GM23248 (cell line): ENCODE results near the gene MTUS2.

ENCODE experiments used
- EZH2 ChIP-seq: fragments of 200-600 bp; sonication (generic); IDR thresholded peaks from 2 replicates; pipeline ENCODE4 v1.6.1; 2018; ENCODE audit warnings: antibody characterized with exemption, mild to moderate bottlenecking; ENCODE audit not compliant: insufficient read depth, poor library complexity, severe bottlenecking
- EZH2phosphoT487 ChIP-seq: fragments of 200-600 bp; sonication (generic); IDR thresholded peaks from 2 replicates; pipeline ENCODE4 v1.6.1; 2018; ENCODE audit warnings: antibody characterized with exemption, moderate library complexity, mild to moderate bottlenecking, low read depth; ENCODE audit not compliant: insufficient read depth

DNA sequence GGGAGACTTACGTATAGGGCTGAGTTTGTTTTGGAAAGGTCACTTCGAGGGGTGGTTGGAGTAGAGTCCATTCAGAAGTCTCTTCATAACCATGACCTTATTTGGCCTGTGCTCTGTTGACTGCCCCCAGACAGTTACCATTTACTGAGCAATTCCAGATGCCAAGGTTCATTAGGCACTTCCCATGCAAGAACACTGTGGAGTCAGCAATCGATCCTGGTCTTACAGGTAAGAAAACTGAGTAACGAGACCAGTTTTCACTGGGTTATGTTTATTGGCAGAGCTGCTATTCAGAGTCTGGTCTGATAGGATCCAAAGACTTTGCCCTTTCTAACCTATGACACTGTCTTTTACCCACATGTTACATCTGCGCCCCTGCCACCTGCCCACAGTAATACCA, 134.7 kb downstream of the MTUS2 start:
- TF ChIP-seq EZH2phosphoT487 (no peak), EZH2 (no peak)
